SK-N-SH (cell line): Measurements from ENCODE around the gene RALA. TPM values are rescaled to one million over a fixed set of nuclear protein-coding genes. Genes with fewer than 3 reads are reported as not detected.

ENCODE experiments used
- CHD2 ChIP-seq: fragments of 150-350 bp; IDR thresholded peaks from 2 replicates; pipeline ENCODE4 v1.6.1; 2018; ENCODE audit warnings: low read length; ENCODE audit not compliant: partially characterized antibody
- ELF1 ChIP-seq: IDR thresholded peaks from 2 replicates; pipeline ENCODE4 v1.4.0; 2012
- FOSL2 ChIP-seq: IDR thresholded peaks from 2 replicates; pipeline ENCODE4 v1.4.0; 2012; ENCODE audit warnings: low read depth, mild to moderate bottlenecking, moderate library complexity, borderline replicate concordance
- GABPA ChIP-seq: IDR thresholded peaks from 2 replicates; pipeline ENCODE4 v1.4.0; 2012; ENCODE audit warnings: low read depth, mild to moderate bottlenecking
- JUND ChIP-seq: IDR thresholded peaks from 2 replicates; pipeline ENCODE4 v1.4.0; 2012
- NRF1 ChIP-seq: IDR thresholded peaks from 2 replicates; pipeline ENCODE4 v1.6.1; 2012; ENCODE audit warnings: low read depth, mild to moderate bottlenecking, low read length
- POLR2AphosphoS5 ChIP-seq: IDR thresholded peaks from 2 replicates; pipeline ENCODE4 v1.6.1; 2012; ENCODE audit warnings: low read depth, low read length
- RCOR1 ChIP-seq: fragments of 150-350 bp; IDR thresholded peaks from 2 replicates; pipeline ENCODE4 v1.6.1; 2017; ENCODE audit warnings: antibody characterized with exemption, low read length
- RFX5 ChIP-seq: IDR thresholded peaks from 2 replicates; pipeline ENCODE4 v1.6.1; 2012; ENCODE audit warnings: mild to moderate bottlenecking, improper control_type of control experiment, low read length
- SIN3A ChIP-seq: IDR thresholded peaks from 2 replicates; pipeline ENCODE4 v1.6.1; 2012; ENCODE audit warnings: low read depth, mild to moderate bottlenecking, low read length, moderate library complexity, borderline replicate concordance
- TAF1 ChIP-seq: IDR thresholded peaks from 2 replicates; pipeline ENCODE4 v1.6.1; 2012; ENCODE audit warnings: low read depth, mild to moderate bottlenecking, low read length, moderate library complexity, borderline replicate concordance
- TCF12 ChIP-seq: IDR thresholded peaks from 2 replicates; pipeline ENCODE4 v1.4.0; 2012
- TEAD4 ChIP-seq: IDR thresholded peaks from 2 replicates; pipeline ENCODE4 v1.4.0; 2012; ENCODE audit warnings: mild to moderate bottlenecking, borderline replicate concordance; ENCODE audit not compliant: insufficient read depth
- YY1 ChIP-seq: IDR thresholded peaks from 2 replicates; pipeline ENCODE4 v1.4.0; 2012; ENCODE audit warnings: low read depth, mild to moderate bottlenecking
- polyA plus RNA-seq, 3 experiments: library from polyadenylated mRNA; depleted of rRNA; stranded (reverse); fragments of >200 nt; gene quantifications; 2 replicates each; pipeline ENCODE4 v1.2.3, GENCODE V29; 2012
- TF ChIP-seq, protein P1 (sequence below): IDR thresholded peaks from 2 replicates; pipeline ENCODE4; 2012
- TF ChIP-seq, protein P2 (sequence below): IDR thresholded peaks from 2 replicates; pipeline ENCODE4 v1.4.0; 2012; ENCODE audit warnings: low read depth
- TF ChIP-seq, protein P3 (sequence below): fragments of 150-350 bp; IDR thresholded peaks from 2 replicates; pipeline ENCODE4 v1.6.1; 2016; ENCODE audit warnings: mild to moderate bottlenecking, low read depth, low read length
- TF ChIP-seq, protein P4 (sequence below): IDR thresholded peaks from 2 replicates; pipeline ENCODE4 v1.4.0; 2012; ENCODE audit warnings: low read depth, borderline replicate concordance

The RALA gene
- polyA plus RNA-seq, 1 of the 3 experiments (the other 2 are of a cell fraction): 29.0 TPM

DNA sequence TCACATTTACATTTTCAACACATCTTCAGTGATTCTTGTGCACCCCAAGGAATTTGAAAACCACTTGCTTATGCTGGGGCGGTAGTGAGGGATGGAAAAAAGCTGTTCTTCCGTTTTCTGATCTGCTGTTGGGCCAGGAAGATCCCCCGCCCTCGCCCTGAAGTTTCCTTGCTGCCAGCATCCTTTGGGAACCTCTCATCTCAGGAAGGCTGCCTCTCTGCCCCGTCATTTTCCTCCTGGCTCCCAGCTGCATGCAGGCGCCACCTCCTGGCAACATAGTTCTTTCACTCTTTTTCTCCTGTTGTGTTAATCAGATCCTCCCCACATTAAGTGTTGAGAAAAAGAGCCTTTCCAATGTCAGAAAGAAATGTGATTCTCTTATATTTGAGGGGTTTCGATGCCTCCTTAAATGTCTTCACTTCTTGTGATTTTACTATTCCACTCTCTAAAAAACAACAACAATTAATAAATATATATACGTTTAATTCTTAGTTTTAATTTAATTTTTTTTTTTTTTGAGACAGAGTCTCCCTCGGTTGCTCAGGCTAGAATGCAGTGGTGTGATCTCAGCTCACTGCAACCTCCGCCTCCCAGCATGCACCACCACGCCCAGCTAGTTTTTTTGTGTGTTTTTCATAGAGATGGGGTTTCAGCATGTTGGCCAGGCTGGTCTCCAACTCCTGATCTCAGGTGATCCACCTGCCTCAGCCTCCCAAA, 122.9 kb downstream of the RALA start (continued):
- TF ChIP-seq, protein P1, sequence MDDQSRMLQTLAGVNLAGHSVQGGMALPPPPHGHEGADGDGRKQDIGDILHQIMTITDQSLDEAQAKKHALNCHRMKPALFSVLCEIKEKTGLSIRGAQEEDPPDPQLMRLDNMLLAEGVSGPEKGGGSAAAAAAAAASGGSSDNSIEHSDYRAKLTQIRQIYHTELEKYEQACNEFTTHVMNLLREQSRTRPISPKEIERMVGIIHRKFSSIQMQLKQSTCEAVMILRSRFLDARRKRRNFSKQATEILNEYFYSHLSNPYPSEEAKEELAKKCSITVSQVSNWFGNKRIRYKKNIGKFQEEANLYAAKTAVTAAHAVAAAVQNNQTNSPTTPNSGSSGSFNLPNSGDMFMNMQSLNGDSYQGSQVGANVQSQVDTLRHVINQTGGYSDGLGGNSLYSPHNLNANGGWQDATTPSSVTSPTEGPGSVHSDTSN: peak; percentile 31; the same call in 1 of the 2 replicates
- 0 out of 2 replicates have a peak, but pooled peaks have one; percentile 15 for TF ChIP-seq YY1
- peak; percentile 72; the same call in 1 of the 2 replicates for TF ChIP-seq SIN3A
- TF ChIP-seq, protein P2, sequence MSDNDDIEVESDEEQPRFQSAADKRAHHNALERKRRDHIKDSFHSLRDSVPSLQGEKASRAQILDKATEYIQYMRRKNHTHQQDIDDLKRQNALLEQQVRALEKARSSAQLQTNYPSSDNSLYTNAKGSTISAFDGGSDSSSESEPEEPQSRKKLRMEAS: peak; percentile 49; the same call in 1 of the 2 replicates
- TF ChIP-seq RFX5: no peak
- peak; percentile 25; the same call in 1 of the 2 replicates for TF ChIP-seq TCF12
- TF ChIP-seq TEAD4: no peak
- TF ChIP-seq CHD2: peak; percentile 60
- TF ChIP-seq, protein P3, sequence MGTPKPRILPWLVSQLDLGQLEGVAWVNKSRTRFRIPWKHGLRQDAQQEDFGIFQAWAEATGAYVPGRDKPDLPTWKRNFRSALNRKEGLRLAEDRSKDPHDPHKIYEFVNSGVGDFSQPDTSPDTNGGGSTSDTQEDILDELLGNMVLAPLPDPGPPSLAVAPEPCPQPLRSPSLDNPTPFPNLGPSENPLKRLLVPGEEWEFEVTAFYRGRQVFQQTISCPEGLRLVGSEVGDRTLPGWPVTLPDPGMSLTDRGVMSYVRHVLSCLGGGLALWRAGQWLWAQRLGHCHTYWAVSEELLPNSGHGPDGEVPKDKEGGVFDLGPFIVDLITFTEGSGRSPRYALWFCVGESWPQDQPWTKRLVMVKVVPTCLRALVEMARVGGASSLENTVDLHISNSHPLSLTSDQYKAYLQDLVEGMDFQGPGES: no peak
- TF ChIP-seq TAF1: no peak
- TF ChIP-seq RCOR1: 0 out of 2 replicates have a peak, but pooled peaks have one; percentile 13
- TF ChIP-seq, protein P4, sequence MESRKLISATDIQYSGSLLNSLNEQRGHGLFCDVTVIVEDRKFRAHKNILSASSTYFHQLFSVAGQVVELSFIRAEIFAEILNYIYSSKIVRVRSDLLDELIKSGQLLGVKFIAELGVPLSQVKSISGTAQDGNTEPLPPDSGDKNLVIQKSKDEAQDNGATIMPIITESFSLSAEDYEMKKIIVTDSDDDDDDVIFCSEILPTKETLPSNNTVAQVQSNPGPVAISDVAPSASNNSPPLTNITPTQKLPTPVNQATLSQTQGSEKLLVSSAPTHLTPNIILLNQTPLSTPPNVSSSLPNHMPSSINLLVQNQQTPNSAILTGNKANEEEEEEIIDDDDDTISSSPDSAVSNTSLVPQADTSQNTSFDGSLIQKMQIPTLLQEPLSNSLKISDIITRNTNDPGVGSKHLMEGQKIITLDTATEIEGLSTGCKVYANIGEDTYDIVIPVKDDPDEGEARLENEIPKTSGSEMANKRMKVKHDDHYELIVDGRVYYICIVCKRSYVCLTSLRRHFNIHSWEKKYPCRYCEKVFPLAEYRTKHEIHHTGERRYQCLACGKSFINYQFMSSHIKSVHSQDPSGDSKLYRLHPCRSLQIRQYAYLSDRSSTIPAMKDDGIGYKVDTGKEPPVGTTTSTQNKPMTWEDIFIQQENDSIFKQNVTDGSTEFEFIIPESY: no peak
- no peak for TF ChIP-seq FOSL2
- TF ChIP-seq JUND: no peak
- TF ChIP-seq GABPA: no peak
- TF ChIP-seq ELF1: no peak
- 0 out of 2 replicates have a peak, but pooled peaks have one; percentile 8 for TF ChIP-seq NRF1
- no peak; the same call in 1 of the 2 replicates for TF ChIP-seq POLR2AphosphoS5
